Activated naive CD8-positive, alpha-beta T cell treated with anti-CD3 and anti-CD28 coated beads, Interleukin-2, amount 50 U/mL, for 24 hours (primary cell): ENCODE results near the gene HYLS1.
"Not testable (repeated sequence)": the region's sequence is repeated elsewhere in the genome, so short reads cannot be mapped to it uniquely, and the experiment has no call there.

Source experiments
- ATAC-seq: fragments of 150-1000 bp; cut with Tn5 transposase; one replicate; pipeline ENCODE4 v1.10.0; 2021
- DNase-seq: peaks from one replicate; pipeline ENCODE4 v3.0.0; 2021
- H3K27ac Mint-ChIP-seq: one replicate; pipeline ENCODE4 v1.8.0; 2021; ENCODE audit warnings: mild to moderate bottlenecking, mixed read lengths
- H3K27me3 Mint-ChIP-seq: one replicate; pipeline ENCODE4 v1.8.0; 2021; ENCODE audit warnings: mixed read lengths
- H3K36me3 Mint-ChIP-seq: one replicate; pipeline ENCODE4 v1.8.0; 2021; ENCODE audit warnings: low read depth, mixed read lengths
- H3K4me1 Mint-ChIP-seq: one replicate; pipeline ENCODE4 v1.8.0; 2021; ENCODE audit warnings: mixed read lengths
- H3K4me3 Mint-ChIP-seq: one replicate; pipeline ENCODE4 v1.8.0; 2021; ENCODE audit warnings: mild to moderate bottlenecking, moderate library complexity, mixed read lengths
- H3K9me3 Mint-ChIP-seq: one replicate; pipeline ENCODE4 v1.8.0; 2021; ENCODE audit warnings: mixed read lengths

The HYLS1 gene

GRCh38 chr11:125890447-125891100, 3.1 kb downstream of the HYLS1 start:
- H3K4me1 Mint-ChIP-seq = peaks cover 35% of the 10 kb centered on the region
- no peaks in the 10 kb centered on the region for H3K9me3 Mint-ChIP-seq
- H3K27me3 Mint-ChIP-seq = peaks cover 6% of the 10 kb centered on the region
- ATAC-seq = no peak
- no peak overlapping the region for H3K4me3 Mint-ChIP-seq
- no peak overlapping the region for H3K27ac Mint-ChIP-seq
- no peak for DNase-seq
- peaks cover 27% of the 10 kb centered on the region for H3K36me3 Mint-ChIP-seq

GRCh38 chr11:125892071-125892470, 4.6 kb downstream of the HYLS1 start:
- Mint-ChIP-seq H3K4me1 (peaks cover 26% of the 10 kb centered on the region), H3K27ac (no peak overlapping the region), H3K36me3 (peaks cover 38% of the 10 kb centered on the region), H3K9me3 (no peaks in the 10 kb centered on the region), H3K27me3 (peaks cover 4% of the 10 kb centered on the region), H3K4me3 (no peak overlapping the region)
- DNase-seq (no peak), ATAC-seq (no peak)

- H3K4me1 Mint-ChIP-seq = peaks cover 23% of the 10 kb centered on the region
- H3K4me3 Mint-ChIP-seq = no peak overlapping the region
- no peaks in the 10 kb centered on the region for H3K9me3 Mint-ChIP-seq
- ATAC-seq (no peak), DNase-seq (no peak)
- H3K36me3 Mint-ChIP-seq = peaks cover 36% of the 10 kb centered on the region
- no peaks in the 10 kb centered on the region for H3K27me3 Mint-ChIP-seq
- H3K27ac Mint-ChIP-seq = no peak overlapping the region
These were observed 5.5 kb downstream of the HYLS1 start for GRCh38 chr11:125892994-125893393.

GRCh38 chr11:125901872-125902271, 14.4 kb downstream of the HYLS1 start:
- no peak overlapping the region for H3K27ac Mint-ChIP-seq
- ATAC-seq (no peak), DNase-seq (no peak)
- H3K36me3 Mint-ChIP-seq = peaks cover 31% of the 10 kb centered on the region
- H3K4me3 Mint-ChIP-seq = peak overlapping the region; percentile 98
- H3K9me3 Mint-ChIP-seq = no peaks in the 10 kb centered on the region
- H3K27me3 Mint-ChIP-seq = peaks cover 20% of the 10 kb centered on the region
- H3K4me1 Mint-ChIP-seq = peaks cover 33% of the 10 kb centered on the region

GRCh38 chr11:125902277-125902926, 14.9 kb downstream of the HYLS1 start:
- Mint-ChIP-seq H3K4me1 (peaks cover 33% of the 10 kb centered on the region), H3K36me3 (peaks cover 30% of the 10 kb centered on the region), H3K9me3 (no peaks in the 10 kb centered on the region), H3K27me3 (peaks cover 21% of the 10 kb centered on the region), H3K27ac (peak overlapping the region; percentile 95), H3K4me3 (peak overlapping the region; percentile 98)
- DNase-seq = no peak
- peak; percentile 8 for ATAC-seq

- peak within 1 kb of the TSS; percentile 95 for H3K27ac Mint-ChIP-seq
- peak; percentile 89 for DNase-seq
- no peaks in the 10 kb centered on the region for H3K9me3 Mint-ChIP-seq
- peaks cover 21% of the 10 kb centered on the region for H3K27me3 Mint-ChIP-seq
- H3K4me3 Mint-ChIP-seq = peak within 1 kb of the TSS; percentile 98
- peaks cover 27% of the 10 kb centered on the region for H3K36me3 Mint-ChIP-seq
- ATAC-seq = peak; percentile 83
- H3K4me1 Mint-ChIP-seq = peaks cover 29% of the 10 kb centered on the region
These were observed 15.7 kb downstream of the HYLS1 start, which contains the start of gene PUS3 for GRCh38 chr11:125902927-125903710. Gene PUS3, minus strand, starts transcription at chr11:125903206. Its CDS starts 6,922 bp downstream, at chr11:125896284.

GRCh38 chr11:125903711-125904659, 16.5 kb downstream of the HYLS1 start, which contains the start of gene DDX25:
Gene DDX25, plus strand, starts transcription at chr11:125904508. Its CDS starts 10 bp downstream, at chr11:125904518.
- H3K9me3 Mint-ChIP-seq = no peaks in the 10 kb centered on the region
- peak within 1 kb of the TSS; percentile 68 for H3K27ac Mint-ChIP-seq
- peak within 1 kb of the TSS; percentile 98 for H3K4me3 Mint-ChIP-seq
- peak; percentile 39 for DNase-seq
- H3K36me3 Mint-ChIP-seq = peaks cover 27% of the 10 kb centered on the region
- ATAC-seq = peak; percentile 66
- H3K4me1 Mint-ChIP-seq = peaks cover 29% of the 10 kb centered on the region
- H3K27me3 Mint-ChIP-seq = peaks cover 21% of the 10 kb centered on the region

GRCh38 chr11:125904678-125905077, 17.2 kb downstream of the HYLS1 start:
- Mint-ChIP-seq H3K4me1 (peaks cover 26% of the 10 kb centered on the region), H3K36me3 (peaks cover 21% of the 10 kb centered on the region), H3K4me3 (peak overlapping the region; percentile 53), H3K27ac (no peak overlapping the region), H3K9me3 (no peaks in the 10 kb centered on the region), H3K27me3 (peaks cover 21% of the 10 kb centered on the region)
- ATAC-seq (no peak), DNase-seq (no peak)

- Mint-ChIP-seq H3K36me3 (no peaks in the 10 kb centered on the region), H3K27ac (no peak overlapping the region), H3K27me3 (peaks cover 22% of the 10 kb centered on the region), H3K9me3 (no peaks in the 10 kb centered on the region), H3K4me3 (no peak overlapping the region), H3K4me1 (no peaks in the 10 kb centered on the region)
- ATAC-seq = no peak
- no peak for DNase-seq
These were observed 22.9 kb downstream of the HYLS1 start for GRCh38 chr11:125910226-125910849.

GRCh38 chr11:125914601-125915000, 27.1 kb downstream of the HYLS1 start:
- not testable (repeated sequence) for H3K4me3 Mint-ChIP-seq, ATAC-seq, DNase-seq, H3K27ac Mint-ChIP-seq, H3K4me1 Mint-ChIP-seq, H3K36me3 Mint-ChIP-seq, H3K9me3 Mint-ChIP-seq
- H3K27me3 Mint-ChIP-seq = peaks cover 32% of the 10 kb centered on the region

- peaks cover 30% of the 10 kb centered on the region for H3K27me3 Mint-ChIP-seq
- H3K36me3 Mint-ChIP-seq = no peaks in the 10 kb centered on the region
- H3K27ac Mint-ChIP-seq = no peak overlapping the region
- no peak overlapping the region for H3K4me3 Mint-ChIP-seq
- ATAC-seq = no peak
- H3K4me1 Mint-ChIP-seq = no peaks in the 10 kb centered on the region
- no peak for DNase-seq
- no peaks in the 10 kb centered on the region for H3K9me3 Mint-ChIP-seq
These were observed 29.3 kb downstream of the HYLS1 start for GRCh38 chr11:125916683-125917347.

GRCh38 chr11:125918140-125918840, 30.8 kb downstream of the HYLS1 start:
- DNase-seq (no peak), ATAC-seq (no peak)
- H3K27ac Mint-ChIP-seq = no peak overlapping the region
- no peaks in the 10 kb centered on the region for H3K9me3 Mint-ChIP-seq
- H3K4me3 Mint-ChIP-seq = no peak overlapping the region
- H3K27me3 Mint-ChIP-seq = peaks cover 27% of the 10 kb centered on the region
- no peaks in the 10 kb centered on the region for H3K4me1 Mint-ChIP-seq
- H3K36me3 Mint-ChIP-seq = no peaks in the 10 kb centered on the region

- no peaks in the 10 kb centered on the region for H3K36me3 Mint-ChIP-seq
- ATAC-seq (no peak), DNase-seq (no peak)
- no peaks in the 10 kb centered on the region for H3K4me1 Mint-ChIP-seq
- no peaks in the 10 kb centered on the region for H3K9me3 Mint-ChIP-seq
- H3K27ac Mint-ChIP-seq = no peak overlapping the region
- H3K27me3 Mint-ChIP-seq = peaks cover 21% of the 10 kb centered on the region
- H3K4me3 Mint-ChIP-seq = no peak overlapping the region
These were observed 33.6 kb downstream of the HYLS1 start for GRCh38 chr11:125921042-125921441.
